ENCODE measurements around the gene CENPI.

Gene CENPI

DNA sequence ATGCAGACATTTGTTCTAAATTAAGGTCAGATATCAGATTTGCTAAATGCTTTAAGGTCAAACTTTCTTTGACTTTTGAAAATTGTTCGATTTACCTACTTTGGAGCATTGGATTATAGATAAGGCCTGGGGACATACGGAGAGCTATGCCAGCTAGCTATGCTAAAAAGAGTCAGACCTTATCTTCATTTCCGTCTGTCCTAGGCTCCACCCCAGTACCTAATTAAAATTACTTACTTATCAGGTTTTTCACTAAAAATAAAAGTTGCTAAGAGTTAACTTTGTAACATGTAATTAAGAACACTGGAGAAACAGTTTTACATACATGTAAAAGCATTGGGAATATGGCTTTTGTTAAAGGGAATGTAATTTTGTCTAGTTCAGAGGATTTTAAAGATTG, 26.4 kb upstream of the CENPI start:
- no peak overlapping the region for H3K4me3 ChIP-seq (ENCODE audit: low read length)
- TF ChIP-seq, protein P1, sequence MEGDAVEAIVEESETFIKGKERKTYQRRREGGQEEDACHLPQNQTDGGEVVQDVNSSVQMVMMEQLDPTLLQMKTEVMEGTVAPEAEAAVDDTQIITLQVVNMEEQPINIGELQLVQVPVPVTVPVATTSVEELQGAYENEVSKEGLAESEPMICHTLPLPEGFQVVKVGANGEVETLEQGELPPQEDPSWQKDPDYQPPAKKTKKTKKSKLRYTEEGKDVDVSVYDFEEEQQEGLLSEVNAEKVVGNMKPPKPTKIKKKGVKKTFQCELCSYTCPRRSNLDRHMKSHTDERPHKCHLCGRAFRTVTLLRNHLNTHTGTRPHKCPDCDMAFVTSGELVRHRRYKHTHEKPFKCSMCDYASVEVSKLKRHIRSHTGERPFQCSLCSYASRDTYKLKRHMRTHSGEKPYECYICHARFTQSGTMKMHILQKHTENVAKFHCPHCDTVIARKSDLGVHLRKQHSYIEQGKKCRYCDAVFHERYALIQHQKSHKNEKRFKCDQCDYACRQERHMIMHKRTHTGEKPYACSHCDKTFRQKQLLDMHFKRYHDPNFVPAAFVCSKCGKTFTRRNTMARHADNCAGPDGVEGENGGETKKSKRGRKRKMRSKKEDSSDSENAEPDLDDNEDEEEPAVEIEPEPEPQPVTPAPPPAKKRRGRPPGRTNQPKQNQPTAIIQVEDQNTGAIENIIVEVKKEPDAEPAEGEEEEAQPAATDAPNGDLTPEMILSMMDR (IDR thresholded peaks at IDR 0.05; ENCODE audit: insufficient read depth, low read depth, low read length, missing control alignments), result no peak
- no peak for DNase-seq (ENCODE audit: low read depth)

DNA sequence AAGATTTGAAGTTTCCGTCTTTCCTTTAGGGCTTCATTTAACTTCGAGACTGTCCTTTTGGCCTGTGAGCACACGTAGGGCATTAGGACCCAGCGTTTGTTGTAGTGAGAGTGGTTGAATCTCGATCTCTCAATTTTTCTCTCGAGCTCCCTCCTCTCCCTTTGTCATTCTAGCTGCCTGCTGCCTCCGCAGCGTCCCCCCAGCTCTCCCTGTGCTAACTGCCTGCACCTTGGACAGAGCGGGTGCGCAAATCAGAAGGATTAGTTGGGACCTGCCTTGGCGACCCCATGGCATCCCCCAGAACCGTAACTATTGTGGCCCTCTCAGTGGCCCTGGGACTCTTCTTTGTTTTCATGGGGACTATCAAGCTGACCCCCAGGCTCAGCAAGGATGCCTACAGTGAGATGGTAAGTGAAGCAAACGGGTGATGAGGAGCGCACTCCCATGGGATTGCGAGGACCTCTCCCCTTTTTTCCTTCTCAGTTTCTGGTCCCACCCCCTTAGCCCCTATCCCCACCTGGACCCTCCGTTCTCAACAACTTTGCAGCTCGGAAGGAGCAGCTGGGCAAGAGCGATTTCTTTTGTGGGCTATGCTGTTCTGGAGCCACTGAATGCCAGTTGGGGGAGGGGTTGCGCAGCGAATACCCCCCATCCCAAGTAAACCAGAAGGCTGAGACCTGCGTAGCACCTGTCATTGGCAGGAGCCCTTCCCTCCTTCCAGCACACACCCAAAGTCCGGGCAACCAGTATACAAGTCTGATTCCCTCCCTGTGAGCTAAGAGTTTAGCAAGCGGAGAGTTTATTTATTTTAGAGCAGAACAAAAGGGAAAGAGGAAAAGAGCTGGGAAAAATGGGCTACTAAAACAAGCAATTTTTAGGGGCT, 19.0 kb upstream of the CENPI start, which contains the start of gene TMEM35A:
TMEM35A (plus strand) TSS at position 164 of the 883 bp plus-strand sequence; CDS start at position 288, 124 bp downstream.
- no peak for DNase-seq (ENCODE audit: low read depth)
- no peak within 1 kb of the TSS for H3K4me3 ChIP-seq (ENCODE audit: low read length)
- TF ChIP-seq, protein P1 (IDR thresholded peaks at IDR 0.05; ENCODE audit: insufficient read depth, low read depth, low read length, missing control alignments), result no peak

DNA sequence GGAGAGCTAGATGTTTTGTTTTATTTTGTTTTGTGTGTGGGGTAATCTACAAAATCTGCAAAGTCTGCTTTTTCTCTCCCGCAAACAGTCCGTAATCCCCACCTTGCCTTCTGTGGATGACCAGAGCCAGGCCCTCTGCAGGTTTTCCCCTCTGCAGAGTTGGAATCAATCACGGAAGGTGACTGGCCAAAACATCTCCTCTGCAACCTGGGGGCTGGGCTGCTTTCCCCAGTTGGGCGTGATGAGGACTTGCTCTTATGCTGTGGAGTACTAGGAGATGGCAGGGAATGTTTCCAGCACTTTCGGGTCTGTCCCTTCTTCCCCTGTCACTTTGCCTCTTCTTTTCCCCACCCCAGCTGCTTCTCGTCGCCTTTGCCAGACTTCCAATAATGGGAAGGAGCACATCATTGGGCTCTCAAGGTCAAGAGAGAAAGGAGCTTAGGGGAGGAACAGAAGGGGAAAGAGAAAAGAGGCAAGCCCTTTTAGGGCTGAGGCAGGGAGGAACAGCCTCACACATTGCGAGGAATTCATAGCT, 18.2 kb upstream of the CENPI start:
- TF ChIP-seq, protein P1 (IDR thresholded peaks at IDR 0.05; ENCODE audit: insufficient read depth, low read depth, low read length, missing control alignments), result no peak
- H3K4me3 ChIP-seq (ENCODE audit: low read length), result no peak overlapping the region
- DNase-seq (ENCODE audit: low read depth), result no peak

DNA sequence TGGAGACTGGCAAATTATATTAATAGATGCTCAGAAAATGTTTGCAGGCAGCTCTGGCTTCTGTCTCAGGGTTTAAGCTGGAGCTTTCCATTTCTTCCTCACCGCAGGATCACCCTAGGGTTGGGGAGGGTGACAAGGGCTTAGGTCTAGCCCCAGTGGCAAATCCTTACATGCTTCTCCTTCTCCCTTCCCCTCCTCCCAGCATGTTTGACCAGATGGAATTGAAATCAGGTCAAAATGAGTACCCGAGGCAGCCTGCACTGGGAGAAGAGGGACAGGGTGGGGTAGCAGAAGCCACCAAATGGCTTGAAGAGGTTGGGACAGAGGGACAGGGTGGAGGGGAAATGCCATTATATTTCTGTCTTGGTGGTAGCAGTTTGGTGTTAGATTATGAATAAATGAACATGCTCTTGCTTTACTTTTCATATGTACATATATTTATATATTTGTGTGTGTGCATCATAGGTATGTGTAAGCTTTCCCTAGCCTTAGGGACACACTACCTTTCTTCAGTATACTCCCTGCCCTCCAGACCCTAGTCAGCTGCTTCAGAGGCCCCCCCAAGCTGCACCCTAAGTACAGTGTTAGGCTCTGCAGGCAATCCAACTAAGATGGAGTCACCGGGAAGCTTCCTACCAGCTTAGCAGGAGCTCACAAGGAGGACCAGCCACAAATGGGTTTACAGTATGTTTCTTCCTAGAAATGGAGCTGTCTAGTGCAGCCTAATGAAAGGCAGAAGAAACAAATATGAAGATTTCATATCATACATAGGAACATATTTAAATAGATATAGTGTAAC, 17.5 kb upstream of the CENPI start:
- no peak overlapping the region for H3K4me3 ChIP-seq (ENCODE audit: low read length)
- TF ChIP-seq, protein P1 (IDR thresholded peaks at IDR 0.05; ENCODE audit: insufficient read depth, low read depth, low read length, missing control alignments), result no peak
- DNase-seq (ENCODE audit: low read depth), result no peak

DNA sequence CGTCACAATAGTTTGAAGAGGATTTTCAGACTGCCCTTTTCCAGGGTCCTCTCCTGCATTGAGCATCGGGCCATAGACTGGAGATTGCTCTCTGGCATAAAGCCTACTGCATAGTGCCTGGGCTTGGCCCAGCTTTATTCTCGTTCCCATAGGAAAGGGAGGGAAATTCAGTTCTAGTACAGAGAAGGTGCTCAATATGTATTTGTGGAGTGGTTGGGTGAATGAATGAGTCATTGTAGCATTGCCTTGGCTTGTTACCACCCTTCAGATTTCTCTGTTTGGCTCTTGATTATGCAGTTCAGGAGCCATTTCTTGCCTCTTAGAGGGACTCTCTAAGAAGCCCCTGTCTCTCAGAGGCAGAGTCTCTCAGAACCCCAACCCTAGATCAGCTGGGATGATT, 16.8 kb upstream of the CENPI start:
- TF ChIP-seq, protein P1 (IDR thresholded peaks at IDR 0.05; ENCODE audit: insufficient read depth, low read depth, low read length, missing control alignments), result no peak
- DNase-seq (ENCODE audit: low read depth), result peak; percentile 28
- no peak overlapping the region for H3K4me3 ChIP-seq (ENCODE audit: low read length)

DNA sequence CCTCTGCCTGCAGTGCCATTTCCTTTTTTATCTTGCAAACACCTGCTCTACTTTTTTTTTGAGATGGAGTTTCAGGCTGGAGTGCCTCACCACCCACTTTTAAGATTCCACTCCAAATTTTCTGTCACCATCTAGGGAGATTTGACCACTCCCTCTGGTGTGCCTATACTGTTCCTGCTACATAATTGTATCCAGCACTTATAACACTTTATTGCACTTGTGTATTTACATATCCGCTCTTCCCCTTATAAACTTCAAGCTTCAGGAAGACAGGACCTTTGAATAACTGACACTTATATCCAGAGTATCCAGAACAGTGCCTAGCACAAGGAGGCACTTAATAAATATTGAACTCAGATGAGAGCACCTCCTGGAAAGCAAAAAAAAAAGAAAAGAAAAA, 6.2 kb upstream of the CENPI start:
- no peak for DNase-seq (ENCODE audit: low read depth)
- TF ChIP-seq, protein P1 (IDR thresholded peaks at IDR 0.05; ENCODE audit: insufficient read depth, low read depth, low read length, missing control alignments), result no peak
- no peak overlapping the region for H3K4me3 ChIP-seq (ENCODE audit: low read length)

All from epithelial cell of esophagus (primary cell).